Pancreas (tissue), 10 donors: ENCODE measurements around the gene ST8SIA5. TPM values are rescaled to one million over a fixed set of nuclear protein-coding genes. Genes with fewer than 3 reads are reported as not detected.

Experiments used
- ATAC-seq, 4 donors: fragments of 200-7000 bp; cut with Tn5 transposase; one replicate each; pipeline versions ENCODE4 v1.8.0 to v1.9.1; 2020; ENCODE audit warnings: mild to moderate bottlenecking in 4 of 4, moderate library complexity in 4 of 4
- DNase-seq, 6 donors: peaks; one replicate each; pipeline ENCODE4 v3.0.0-alpha.2; 2020
- FAIRE-seq: peaks from 2 replicates; lab custom pipeline; 2012; peaks lifted over from hg19 to GRCh38; lab: Jason Lieb, UNC
- H3K27ac ChIP-seq, 4 donors: fragments of 200-600 bp; sonication (generic); 1 replicate in 3 of 4; 2 replicates in 1 of 4; pipeline versions ENCODE4 v1.5.0 to v1.8.0; 2020
- H3K27me3 ChIP-seq, 4 donors: fragments of 200-600 bp; one replicate each; pipeline ENCODE4 v1.8.0; 2021
- H3K36me3 ChIP-seq, 3 donors: fragments of 200-600 bp; sonication (generic) in 1 of 3; one replicate each; pipeline versions ENCODE4 v1.5.0 to v1.8.0; 2020 to 2021
- H3K4me1 ChIP-seq, 3 donors: fragments of 200-600 bp; one replicate each; pipeline ENCODE4 v1.8.0; 2021
- H3K4me3 ChIP-seq, 4 donors: fragments of 200-600 bp; sonication (generic) in 2 of 4; one replicate each; pipeline versions ENCODE4 v1.5.0 to v1.8.0; 2020 to 2021
- H3K9me3 ChIP-seq, 4 donors: fragments of 200-600 bp; one replicate each; pipeline ENCODE4 v1.8.0; 2021
- CTCF ChIP-seq, 4 donors: fragments of 200-600 bp; sonication (generic) in 3 of 4; IDR thresholded peaks; one replicate each; pipeline versions ENCODE4 v1.5.0 to v1.8.0; 2021; ENCODE audit warnings: antibody characterized with exemption in 4 of 4
- WGBS, 2 donors: extraction: QIAGEN DNeasy Blood & Tissue Kit; methylation state at CpG; one replicate each; pipeline ENCODE4 v1.1.7; 2013; 5-methylcytosine and 5-hydroxymethylcytosine counted together
- intact Hi-C, 3 donors: fragments of 100-400 bp; cut with DNase I; formaldehyde crosslinking; loops; one replicate each; pipeline versions ENCODE4 v1.11.1 to v1.14.2; 2022
- polyA plus RNA-seq, 2 donors: library from polyadenylated mRNA; stranded (reverse); fragments of 200-250 nt; gene quantifications; one replicate each; pipeline ENCODE4 v1.2.3, GENCODE V29; 2013
- total RNA-seq, 6 donors: library from RNA; stranded (reverse); fragmentation: NEBNext Ultra II Directional in 4 of 6; extraction: Animal tissue kit (Norgen Biotek cat#: 25700) in 4 of 6; gene quantifications; one replicate each; pipeline versions ENCODE4 v1.2.1 to v1.2.4, GENCODE V29; 2021 to 2023
- donor health status: healthy with polysubstance abuse.
- donor health status: DM: no; HTN: no; CAD: no; lungs with moderate emphysema.
- donor health status: DM: no; HTN: no; CAD: no.
- donor health status: control.
- donor health status: control.
- donor health status: Bipolar disorder and iron deficiency.
- donor health status: DM: yes; HTN: yes; CAD: no.
- donor health status: DM: no; HTN: no; CAD: no.
- donor health status: DM: no; HTN: no; CAD: no.
- donor health status: DM: yes; HTN: yes; CAD: no.

The ST8SIA5 gene
- total and polyA plus RNA-seq, 8 donors, result 0.06 to 1.1 (median 0.24) TPM

- DNase-seq, result no peak
- Histone ChIP-seq H3K27me3 (no peaks in the 10 kb centered on the region), H3K4me3 (no peak overlapping the region), H3K27ac (no peak overlapping the region), H3K36me3 (no peaks in the 10 kb centered on the region), H3K4me1 (no peaks in the 10 kb centered on the region), H3K9me3 (no peaks in the 10 kb centered on the region)
- no peak for TF ChIP-seq CTCF (IDR thresholded peaks at IDR 0.05)
- no peak for FAIRE-seq
- intact Hi-C loops, result no loop called here
- WGBS, 2 donors, result 61 to 75% methylated on average over 10 of the region's 10 CpGs
- no peak for ATAC-seq
Observed at GRCh38 chr18:46678785-46679399, 78.0 kb downstream of the ST8SIA5 start.

- H3K27ac ChIP-seq, result no peak overlapping the region
- no peaks in the 10 kb centered on the region for H3K27me3 ChIP-seq
- no peaks in the 10 kb centered on the region for H3K36me3 ChIP-seq
- 43 to 48% methylated on average over 3 of the region's 3 CpGs for WGBS, 2 donors
- TF ChIP-seq CTCF (IDR thresholded peaks at IDR 0.05), result no peak
- no peak for DNase-seq
- FAIRE-seq, result no peak
- H3K9me3 ChIP-seq, result no peaks in the 10 kb centered on the region
- H3K4me3 ChIP-seq, result no peak overlapping the region
- ATAC-seq, result no peak
- intact Hi-C loops, result no loop called here
- no peaks in the 10 kb centered on the region for H3K4me1 ChIP-seq
Observed at GRCh38 chr18:46678041-46678440, 78.8 kb downstream of the ST8SIA5 start.

GRCh38 chr18:46677611-46678010 is 79.2 kb downstream of the ST8SIA5 start:
- no peaks in the 10 kb centered on the region for H3K36me3 ChIP-seq
- no peaks in the 10 kb centered on the region for H3K27me3 ChIP-seq
- no peak for DNase-seq
- WGBS, 2 donors, result 58 to 63% methylated on average over 2 of the region's 2 CpGs
- H3K4me1 ChIP-seq, result no peaks in the 10 kb centered on the region
- no peak for FAIRE-seq
- intact Hi-C loops, result no loop called here
- no peak for TF ChIP-seq CTCF (IDR thresholded peaks at IDR 0.05)
- no peak overlapping the region for H3K27ac ChIP-seq
- no peak for ATAC-seq
- H3K4me3 ChIP-seq, result no peak overlapping the region
- no peaks in the 10 kb centered on the region for H3K9me3 ChIP-seq

GRCh38 chr18:46676182-46676835 is 80.5 kb downstream of the ST8SIA5 start:
- TF ChIP-seq CTCF (IDR thresholded peaks at IDR 0.05), result no peak
- no peak for DNase-seq
- 41 to 51% methylated on average over 15 of the region's 15 CpGs for WGBS, 2 donors
- Histone ChIP-seq H3K4me3 (no peak overlapping the region), H3K9me3 (no peaks in the 10 kb centered on the region), H3K27me3 (no peaks in the 10 kb centered on the region), H3K4me1 (no peaks in the 10 kb centered on the region), H3K36me3 (no peaks in the 10 kb centered on the region), H3K27ac (no peak overlapping the region)
- intact Hi-C loops, result no loop called here
- no peak for FAIRE-seq
- ATAC-seq, result no peak

- DNase-seq (no peak), ATAC-seq (no peak), FAIRE-seq (no peak)
- H3K4me3 ChIP-seq, result no peak overlapping the region
- H3K36me3 ChIP-seq, result no peaks in the 10 kb centered on the region
- H3K27me3 ChIP-seq, result no peaks in the 10 kb centered on the region
- TF ChIP-seq CTCF (IDR thresholded peaks at IDR 0.05), result no peak
- 52 to 74% methylated on average over 1 of the region's 1 CpG for WGBS, 2 donors
- H3K4me1 ChIP-seq, result no peaks in the 10 kb centered on the region
- no peak overlapping the region for H3K27ac ChIP-seq
- no peaks in the 10 kb centered on the region for H3K9me3 ChIP-seq
- intact Hi-C loops, result no loop called here
Observed at GRCh38 chr18:46675112-46675511, 81.7 kb downstream of the ST8SIA5 start.
